Embryonic facial prominence (tissue), 1 donor: ENCODE measurements around the gene FOXP4.

Source experiments
- DNase-seq: peaks from one replicate; pipeline ENCODE4 v3.0.0-alpha.2; 2016; ENCODE audit errors: extremely low spot score

Gene FOXP4

DNA sequence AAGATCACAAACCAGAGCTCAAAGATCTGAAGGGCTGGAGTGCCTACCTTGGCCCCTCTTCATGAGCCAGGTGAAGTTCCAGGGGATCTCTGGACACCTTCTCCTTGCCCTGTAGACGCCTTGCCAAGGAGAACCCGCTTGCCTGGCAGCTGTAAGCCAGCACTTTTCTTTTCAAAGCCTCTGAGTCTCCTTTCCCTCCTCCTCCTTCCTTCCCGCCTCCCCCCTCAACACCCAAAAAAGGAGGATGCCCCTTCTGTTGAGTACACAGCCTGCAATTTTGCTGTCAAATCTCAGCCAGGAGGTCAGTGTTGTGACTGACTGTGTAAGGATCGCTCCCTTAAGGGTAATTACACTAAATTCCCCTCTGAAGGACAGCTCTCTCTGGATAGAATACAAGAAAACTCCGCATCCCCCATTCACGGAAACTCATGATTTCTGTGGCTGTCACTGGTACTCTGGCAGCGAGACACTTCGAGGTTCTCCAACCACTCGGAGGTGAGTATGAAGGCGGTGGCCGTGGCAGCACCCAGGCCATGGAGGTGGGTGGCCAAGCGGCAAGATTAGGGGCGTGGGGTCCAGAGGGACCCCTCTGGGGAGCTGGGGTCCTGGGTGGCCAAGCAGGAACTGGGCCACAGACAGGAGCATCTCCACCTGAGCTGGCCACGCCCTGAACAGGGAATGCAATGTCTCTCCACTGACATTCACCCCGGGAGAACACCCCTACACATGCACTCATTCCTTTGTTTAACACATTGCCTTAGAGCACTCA lies 23.2 kb upstream of the FOXP4 start:
- DNase-seq: no peak

- no peak for DNase-seq
Measured at GRCh38 chr6:41523915-41524633, 22.1 kb upstream of the FOXP4 start.

DNA sequence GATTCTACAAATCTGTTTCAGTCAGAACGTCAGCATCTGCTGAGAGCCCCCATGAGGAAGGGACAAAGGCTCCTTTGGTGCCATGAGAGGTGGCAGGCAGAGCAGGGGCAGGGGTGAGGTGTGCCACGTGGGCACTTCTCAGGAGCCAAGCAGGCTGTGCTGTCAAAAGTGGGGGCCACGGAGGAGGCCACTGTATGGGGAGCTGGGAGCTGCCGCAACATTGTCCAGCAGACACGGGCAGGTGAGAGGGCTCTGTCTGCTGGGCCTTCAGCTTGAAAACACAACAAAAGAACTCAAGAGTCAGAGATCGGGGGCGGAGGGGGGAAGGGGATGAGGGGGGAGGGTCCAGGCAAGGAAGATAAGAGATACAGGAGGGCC lies 21.6 kb upstream of the FOXP4 start:
- no peak for DNase-seq

GRCh38 chr6:41527721-41528408 lies 18.3 kb upstream of the FOXP4 start:
- DNase-seq: no peak

DNA sequence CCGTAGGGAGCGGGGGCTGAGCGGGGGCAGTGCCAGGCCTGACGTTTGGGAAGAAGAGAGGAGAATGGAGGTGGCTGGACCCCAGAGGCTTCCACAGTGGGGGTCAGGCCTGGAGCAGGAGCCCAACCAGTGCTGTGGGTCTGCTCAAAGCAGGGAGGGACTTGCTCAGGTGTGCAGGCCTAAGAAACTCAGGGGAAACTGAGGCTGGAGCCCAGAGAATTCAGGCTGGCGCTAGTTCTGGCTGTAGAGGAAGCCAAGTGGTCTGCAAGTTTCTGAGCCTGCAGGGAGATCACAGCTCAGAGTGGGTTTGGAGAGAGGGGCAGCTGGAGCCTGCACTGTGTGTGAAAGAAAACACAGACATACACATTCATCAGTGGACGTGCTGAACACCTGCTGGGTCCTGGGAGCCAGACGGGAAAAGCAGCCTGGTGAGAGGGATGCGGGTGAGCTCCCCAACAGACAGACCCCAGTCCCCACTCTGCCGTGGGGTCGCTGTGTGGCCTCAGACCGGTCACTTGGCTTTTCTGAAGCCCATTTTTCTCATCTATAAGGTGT lies 17.7 kb upstream of the FOXP4 start:
- no peak for DNase-seq

GRCh38 chr6:41529049-41529448 lies 17.1 kb upstream of the FOXP4 start:
- no peak for DNase-seq

DNA sequence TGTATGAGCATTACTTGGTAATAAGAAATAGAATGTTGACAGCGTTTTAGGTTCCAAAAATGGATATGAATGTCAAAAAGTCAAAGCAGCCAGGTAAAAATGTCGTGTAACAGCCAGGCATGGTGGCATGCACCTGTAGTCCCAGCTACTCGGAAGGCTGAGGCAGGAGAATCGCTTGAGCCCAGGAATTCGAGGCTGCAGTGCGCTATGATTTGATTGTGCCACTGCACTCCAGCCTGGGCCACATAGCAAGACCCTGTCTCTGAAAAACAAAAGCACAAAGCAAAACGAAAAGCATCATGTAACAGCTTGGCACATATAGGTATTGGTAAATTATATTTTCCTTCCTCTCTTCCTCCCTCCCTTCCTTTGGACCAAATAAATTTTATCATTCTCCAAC lies 16.2 kb upstream of the FOXP4 start:
- DNase-seq: no peak

DNA sequence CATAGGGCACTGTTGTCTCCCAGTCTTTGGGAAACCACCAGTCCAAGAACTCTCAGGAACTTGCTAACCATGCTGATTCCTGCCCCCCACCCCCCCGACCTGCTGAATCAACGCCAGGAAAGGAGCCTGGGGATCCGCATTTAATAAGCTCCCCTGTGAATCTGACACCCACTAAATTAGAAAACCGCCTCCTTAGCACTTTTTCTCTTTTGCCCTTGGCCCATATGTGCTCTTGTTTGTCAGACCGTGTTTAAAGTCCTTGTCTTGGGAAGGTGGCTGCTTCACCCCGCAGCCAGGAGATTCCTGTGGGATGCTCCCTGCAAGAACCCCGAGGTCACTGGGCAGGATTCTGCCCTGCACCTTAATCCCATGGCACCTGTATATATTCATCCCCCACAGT lies 15.7 kb upstream of the FOXP4 start:
- no peak for DNase-seq

GRCh38 chr6:41531016-41531415 lies 15.2 kb upstream of the FOXP4 start:
- no peak for DNase-seq

DNA sequence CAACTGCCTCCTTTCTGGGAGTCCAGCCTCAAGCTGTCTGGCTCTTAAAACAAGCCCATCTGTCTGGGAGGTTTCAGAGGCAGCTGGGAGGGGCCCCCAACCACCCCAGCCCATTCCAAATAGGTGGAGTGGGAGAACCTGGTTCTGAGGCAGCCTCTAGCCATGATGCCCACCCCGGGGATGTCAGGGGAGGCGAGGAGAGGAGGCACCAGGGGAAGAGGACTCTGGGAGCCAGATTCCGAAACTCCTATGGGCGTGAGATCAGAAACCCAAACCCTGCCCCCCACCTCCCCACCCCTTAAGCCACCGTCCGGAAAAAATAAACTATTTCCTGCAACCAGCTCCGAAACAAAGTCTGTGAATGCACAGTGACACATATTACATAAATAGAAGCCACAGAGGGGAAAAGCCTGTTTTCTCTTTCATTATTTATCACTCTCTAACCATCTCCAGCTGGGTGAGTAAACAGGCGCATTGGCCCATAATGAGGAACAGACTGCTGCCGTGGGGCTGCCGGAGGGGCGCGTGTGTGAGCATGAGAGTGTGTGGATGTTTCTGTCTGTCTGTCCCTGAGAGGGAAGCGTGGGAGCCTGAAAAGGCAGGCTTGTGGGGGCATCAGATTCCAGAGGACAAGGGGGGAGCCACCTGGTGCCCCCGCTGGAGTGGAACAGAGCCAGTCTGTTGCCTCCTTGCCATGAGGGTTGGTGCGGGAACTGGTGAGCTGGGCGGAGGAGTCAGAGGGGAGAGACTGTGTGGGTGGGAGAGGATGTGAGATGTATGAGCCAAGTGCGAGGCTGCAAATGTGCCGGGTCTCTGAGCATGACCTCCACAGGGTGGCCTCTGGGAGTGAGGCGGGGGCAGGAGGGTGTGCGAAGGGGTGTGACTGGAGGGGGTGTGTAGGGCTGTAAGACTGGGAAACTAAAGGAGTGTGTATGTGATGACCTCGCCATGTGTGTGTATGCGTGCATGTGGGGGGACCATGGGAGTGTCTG lies 14.3 kb upstream of the FOXP4 start:
- DNase-seq: no peak

GRCh38 chr6:41535766-41536165 lies 10.4 kb upstream of the FOXP4 start:
- DNase-seq: no peak

- DNase-seq: no peak
Measured at GRCh38 chr6:41536795-41537758, 9.1 kb upstream of the FOXP4 start.

GRCh38 chr6:41538556-41539182 lies 7.5 kb upstream of the FOXP4 start:
- no peak for DNase-seq

DNA sequence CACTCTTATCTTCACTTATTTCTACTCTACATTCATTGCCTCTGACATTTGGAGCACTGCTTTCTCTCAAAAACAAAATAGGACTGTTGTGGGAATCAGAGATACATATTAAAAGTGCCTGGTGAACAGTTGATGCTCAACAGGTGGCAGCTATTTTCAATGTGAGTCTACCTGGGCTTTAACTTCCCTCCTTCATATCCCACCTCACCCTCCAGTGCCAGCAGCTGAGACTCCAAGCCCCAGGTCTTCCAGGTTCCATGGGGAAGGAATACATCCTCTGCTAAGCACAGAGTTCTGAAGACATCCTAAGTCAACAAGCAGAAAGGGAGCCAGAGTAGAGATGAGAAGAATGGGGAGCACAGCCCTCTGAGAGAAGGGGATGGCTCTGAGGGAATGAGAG lies 7.0 kb upstream of the FOXP4 start:
- DNase-seq: no peak

GRCh38 chr6:41541364-41541763 lies 4.8 kb upstream of the FOXP4 start:
- DNase-seq: no peak

DNA sequence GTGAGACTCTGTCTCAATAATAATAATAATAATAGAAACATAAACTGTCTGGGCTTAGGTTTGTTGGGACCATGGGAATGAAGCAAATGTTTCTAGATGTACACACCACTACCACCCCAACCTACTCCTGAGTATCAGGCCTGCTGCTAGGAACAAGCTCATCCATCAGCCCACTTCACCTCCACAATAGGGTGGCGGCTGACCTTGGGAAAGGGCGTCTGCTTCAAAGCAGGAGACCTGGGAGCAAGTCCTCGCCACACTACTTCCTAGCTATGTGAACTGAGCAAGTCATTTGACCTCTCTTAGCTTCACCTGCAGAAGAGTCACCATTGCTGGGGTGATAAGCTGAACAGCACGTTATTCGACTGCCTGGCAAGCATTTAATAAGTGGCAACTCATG lies 3.1 kb upstream of the FOXP4 start:
- no peak for DNase-seq

DNA sequence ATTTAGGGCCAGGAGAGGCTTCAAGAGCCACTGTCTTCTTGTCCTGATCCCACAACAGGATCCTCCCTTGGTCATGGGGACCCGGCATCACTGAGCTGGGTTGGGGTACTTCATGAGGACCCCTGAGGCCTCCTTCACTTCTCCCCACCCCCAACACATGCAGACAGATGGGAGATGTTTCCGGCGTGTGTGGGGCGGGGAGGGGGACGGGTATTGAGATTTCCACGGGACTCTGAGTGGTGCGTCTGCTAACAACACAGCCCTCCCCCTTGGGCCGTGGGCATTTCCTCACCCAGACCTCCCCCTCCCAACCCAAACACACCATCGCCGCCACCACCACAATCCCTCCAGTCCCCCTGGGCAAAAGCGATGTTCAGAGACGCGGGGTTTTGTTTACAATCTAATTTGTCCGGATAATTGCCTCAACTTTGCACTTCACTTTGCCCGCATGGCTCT lies 906 bp upstream of the FOXP4 start:
- no peak for DNase-seq

GRCh38 chr6:41546475-41546865 lies 289 bp downstream of the FOXP4 start:
- no peak for DNase-seq
